OCI-M2 (cell line): Measurements from ENCODE around the gene CLPSL2.
"Not testable (repeated sequence)": the region's sequence is repeated elsewhere in the genome, so short reads cannot be mapped to it uniquely, and the experiment has no call there.

ENCODE experiments used
- DNase-seq: peaks from one replicate; lab custom pipeline; 2025; ENCODE audit not compliant: unreplicated experiment; lab: John Stamatoyannopoulos, UW

CLPSL2 gene

DNA sequence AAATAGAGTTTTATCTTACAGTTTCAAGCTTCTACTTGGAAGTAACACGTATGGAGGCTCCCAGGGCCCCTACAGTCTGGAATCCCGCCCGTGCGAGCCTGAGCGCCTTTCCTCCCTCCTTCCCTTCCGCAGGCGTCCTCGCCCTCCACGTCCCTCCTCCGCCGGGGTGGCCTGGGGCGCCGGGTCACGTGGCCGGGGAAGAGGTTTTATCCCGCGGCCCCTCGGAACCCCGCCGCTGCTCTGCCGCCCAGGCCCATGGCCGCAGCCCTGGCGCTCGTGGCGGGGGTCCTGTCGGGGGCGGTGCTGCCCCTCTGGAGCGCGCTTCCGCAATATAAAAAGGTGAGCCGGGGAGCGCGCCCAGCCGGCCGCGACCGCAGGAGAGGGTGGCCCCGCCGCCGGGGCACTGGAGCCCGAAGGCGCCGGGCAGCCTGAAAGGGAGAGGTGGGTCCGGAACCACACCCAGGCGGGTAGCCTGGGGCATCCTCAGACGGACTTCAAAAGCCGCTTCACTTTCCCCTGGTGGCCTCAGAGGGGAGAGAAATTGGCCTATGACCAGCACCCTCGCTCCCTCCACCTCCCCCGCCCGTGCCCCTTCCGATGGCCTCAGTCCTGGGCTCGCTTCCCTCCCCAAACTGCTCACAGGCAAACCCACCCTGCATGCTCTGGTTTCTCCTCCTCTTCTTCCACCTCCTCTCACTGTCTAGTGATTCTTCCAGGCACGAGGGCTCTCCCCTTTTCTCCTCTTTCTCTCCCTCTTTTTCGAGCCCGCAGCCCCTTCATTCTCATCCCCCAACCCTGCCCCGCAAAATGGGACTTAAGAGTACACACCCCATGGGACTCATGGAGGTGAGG lies at the start of gene CLPSL2:
Gene CLPSL2 (plus strand): TSS at position 235 of the 852 bp plus-strand sequence. CDS start 21 bp downstream, at position 256.
- no peak for DNase-seq

GRCh38 chr6:35727231-35727934 lies 49.0 kb upstream of the CLPSL2 start:
- no peak for DNase-seq

- DNase-seq = no peak
These were observed 48.3 kb upstream of the CLPSL2 start for GRCh38 chr6:35727935-35728682.

DNA sequence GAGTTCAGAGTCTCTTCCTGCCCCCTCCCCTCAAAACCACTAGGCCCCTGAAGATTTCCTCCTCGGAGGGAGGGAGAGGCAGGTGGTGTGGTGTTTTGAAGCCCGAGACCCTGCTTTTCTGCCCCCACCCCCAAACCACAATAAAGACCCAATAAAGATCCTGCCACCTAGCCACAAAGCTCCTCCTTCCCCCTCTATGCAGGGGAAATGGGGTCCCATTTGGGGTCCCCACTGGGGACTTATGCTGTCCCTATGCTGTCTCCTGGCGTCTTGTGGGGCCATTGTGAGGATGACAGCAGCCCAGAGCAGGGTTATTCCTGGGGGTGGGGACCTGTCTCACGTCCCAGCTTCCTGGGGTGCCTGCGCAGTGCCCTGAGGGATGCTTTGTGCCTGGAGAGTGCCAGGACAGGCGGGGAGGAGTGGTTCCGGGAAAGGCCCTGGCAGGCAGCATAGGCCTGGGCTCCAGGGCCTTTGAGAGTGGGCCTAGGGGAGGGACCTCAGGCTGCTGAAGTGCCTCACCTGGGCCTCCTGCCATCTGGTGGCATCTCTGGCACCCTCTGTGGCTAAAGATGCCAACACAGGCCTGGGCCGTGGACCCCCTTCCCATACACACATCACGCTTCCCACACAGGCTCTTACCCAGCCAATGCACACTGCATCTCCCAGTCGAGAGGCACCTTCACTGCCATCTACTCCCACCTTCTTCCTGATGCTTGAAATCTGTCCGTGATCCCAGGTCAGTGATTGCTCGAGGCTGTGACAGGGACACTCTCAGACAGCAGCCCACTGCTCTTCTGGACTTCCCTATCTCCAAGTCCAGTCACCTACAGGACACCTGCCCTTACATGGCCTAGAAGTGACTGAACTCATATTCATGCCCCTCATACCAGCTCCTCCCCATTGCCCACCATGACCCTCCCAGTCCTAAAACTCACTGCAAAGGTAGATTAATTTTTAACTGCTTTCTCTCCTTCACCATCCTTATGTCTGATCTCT lies 47.4 kb upstream of the CLPSL2 start:
- DNase-seq = no peak

GRCh38 chr6:35729722-35730121 lies 46.7 kb upstream of the CLPSL2 start:
- DNase-seq = no peak

- DNase-seq = no peak
These were observed 45.5 kb upstream of the CLPSL2 start for GRCh38 chr6:35730745-35731413.

DNA sequence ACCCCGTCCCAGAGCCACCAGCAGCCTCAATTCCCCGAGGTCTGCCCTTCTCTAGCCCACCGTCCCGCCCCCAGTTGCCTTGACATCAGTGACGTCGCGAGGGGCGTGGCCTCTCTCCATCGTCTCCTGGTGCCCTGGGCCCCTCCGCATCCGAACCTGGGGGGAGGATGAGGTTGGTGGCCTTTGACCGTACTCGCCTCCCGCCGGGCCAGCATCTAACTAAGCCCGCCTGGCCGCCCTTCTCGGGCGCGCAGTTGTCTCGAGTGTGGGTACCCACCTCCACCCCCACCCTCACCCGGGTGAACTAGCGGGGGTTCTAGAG lies 45.0 kb upstream of the CLPSL2 start:
- DNase-seq = peak; percentile 73

- no peak for DNase-seq
These were observed 44.5 kb upstream of the CLPSL2 start for GRCh38 chr6:35731736-35732532.

- no peak for DNase-seq
These were observed 42.8 kb upstream of the CLPSL2 start for GRCh38 chr6:35733633-35734032.

- DNase-seq = not testable (repeated sequence)
These were observed 42.1 kb upstream of the CLPSL2 start for GRCh38 chr6:35734319-35734718.

GRCh38 chr6:35735452-35735851 lies 40.9 kb upstream of the CLPSL2 start:
- no peak for DNase-seq

GRCh38 chr6:35736253-35736894 lies 40.0 kb upstream of the CLPSL2 start:
- DNase-seq = peak; percentile 38

DNA sequence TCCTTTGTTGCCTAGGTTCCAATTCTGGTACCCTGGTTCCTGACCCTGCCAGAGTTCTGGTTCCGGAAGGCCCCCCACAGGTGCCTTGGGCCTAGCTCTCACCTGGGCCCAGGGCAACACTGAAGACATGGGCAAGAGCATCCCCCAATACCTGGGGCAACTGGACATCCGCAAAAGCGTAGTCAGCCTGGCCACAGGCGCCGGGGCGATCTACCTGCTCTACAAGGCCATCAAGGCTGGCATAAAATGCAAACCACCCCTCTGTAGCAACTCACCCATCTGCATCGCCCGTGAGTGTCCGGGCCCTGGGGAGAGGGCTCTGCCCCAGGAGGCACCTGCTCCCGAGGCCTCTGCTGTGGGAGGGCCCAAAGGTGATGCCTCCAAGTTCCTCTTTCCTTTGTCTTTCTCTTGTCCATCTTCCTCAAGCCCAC lies 39.4 kb upstream of the CLPSL2 start, which contains the start of gene ARMC12:
Gene ARMC12 (plus strand): TSS at position 51 of the 431 bp plus-strand sequence. CDS start 77 bp downstream, at position 128.
- no peak for DNase-seq

DNA sequence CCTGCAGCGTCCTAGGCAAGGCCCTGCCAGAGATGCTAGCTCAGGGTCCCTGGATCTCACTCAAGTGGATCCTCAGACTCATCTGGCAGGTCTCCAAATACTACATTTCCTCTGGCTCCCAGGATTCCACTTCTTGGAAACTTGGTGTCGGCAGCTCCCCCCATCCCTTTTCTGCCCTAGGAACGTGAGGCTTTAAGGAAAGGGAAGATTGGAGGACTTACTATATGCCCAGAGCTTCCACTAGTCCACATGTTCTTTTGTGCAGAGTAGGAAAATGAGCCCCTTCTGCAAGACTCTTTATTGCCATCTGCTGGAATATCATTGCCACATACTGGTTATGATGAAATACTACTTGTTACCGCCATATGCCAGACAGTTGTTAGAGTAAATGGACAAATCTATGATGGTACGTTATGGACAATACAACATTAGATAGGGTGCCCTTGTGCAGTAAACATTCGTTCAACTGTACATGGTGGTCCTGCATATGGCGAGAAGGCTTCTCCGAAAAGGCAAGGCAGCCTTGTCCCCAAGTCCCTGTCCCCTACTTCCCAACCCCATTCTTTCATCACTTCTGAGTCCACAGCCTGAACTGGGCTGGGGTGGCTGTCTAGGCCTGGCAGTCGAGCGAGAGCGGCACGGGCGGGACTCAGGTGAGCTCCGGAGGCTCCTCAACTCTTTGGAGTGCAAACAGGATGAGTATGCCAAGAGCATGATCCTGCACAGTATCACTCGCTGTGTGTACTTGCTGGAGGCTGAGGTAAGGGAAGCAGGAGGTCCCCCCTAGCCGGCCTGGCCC lies 38.8 kb upstream of the CLPSL2 start:
- DNase-seq = no peak

DNA sequence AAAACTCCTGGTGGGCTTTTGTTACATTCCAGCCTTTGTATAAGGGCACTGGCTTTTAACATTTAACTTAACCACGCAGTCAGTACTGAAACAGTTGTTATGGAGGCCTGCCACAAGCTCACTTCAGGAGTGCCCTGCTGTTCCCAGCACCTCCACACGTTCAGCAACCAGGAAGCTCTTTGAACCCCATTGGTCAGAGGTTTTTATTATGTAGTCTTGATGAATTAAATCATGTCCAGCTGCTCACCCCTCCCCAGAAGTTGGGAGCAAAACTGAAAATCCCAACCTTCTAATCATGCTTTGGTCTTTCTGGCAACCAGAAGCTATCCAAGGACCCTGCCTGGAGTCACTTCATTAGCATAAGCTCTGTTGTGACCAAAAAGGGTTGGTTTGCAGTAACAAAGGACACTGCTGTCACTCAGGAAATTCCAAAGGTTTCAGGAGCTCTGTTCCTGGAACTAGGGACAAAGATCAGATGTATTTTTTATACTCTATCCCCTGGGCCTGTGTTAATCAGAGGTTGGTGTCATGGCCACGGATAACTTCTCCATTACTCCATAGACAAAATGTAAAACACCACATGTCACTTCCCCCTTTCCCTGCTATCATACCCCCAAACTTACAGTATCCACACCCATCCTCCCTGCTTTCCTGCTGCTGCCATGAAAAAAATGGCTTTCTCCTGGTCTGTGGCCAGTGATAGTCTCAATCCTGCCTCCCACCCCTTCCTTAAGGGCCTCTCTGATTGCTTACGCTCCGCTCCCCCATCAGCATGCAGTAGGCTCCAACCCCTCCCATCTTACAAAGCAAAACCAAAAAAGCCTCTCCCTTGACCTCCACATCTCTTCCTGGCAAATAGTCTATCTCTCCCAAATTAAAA lies 36.5 kb upstream of the CLPSL2 start:
- DNase-seq = no peak

GRCh38 chr6:35742842-35743241 lies 33.6 kb upstream of the CLPSL2 start:
- DNase-seq = no peak

- no peak for DNase-seq
These were observed 30.9 kb upstream of the CLPSL2 start for GRCh38 chr6:35745509-35745908.
